ENCODE results near the gene RELN. TPM values are rescaled to one million over a fixed set of nuclear protein-coding genes. Genes with fewer than 3 reads are reported as not detected.

RELN gene
- total RNA-seq, 2 experiments from 2014 or later, result not detected

DNA sequence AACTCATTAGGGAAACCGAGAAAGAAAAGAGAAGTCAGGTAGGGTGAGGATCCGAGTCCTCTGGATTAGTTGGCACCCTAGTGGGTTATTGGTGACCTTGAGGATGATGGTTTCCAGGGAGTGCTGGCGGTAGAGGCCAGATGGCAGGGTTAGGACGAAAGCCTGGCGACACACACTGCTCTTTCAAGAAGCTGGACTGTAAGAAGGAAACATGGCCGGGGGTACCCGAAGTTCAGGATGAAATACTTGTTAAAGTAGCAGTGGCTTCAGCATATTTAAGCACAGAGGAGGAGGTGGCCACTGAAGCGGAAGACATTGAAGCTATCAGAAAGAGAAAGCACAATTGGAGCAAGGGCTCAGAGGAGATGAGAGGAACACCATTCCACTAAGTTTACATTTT, 224.6 kb downstream of the RELN start:
- ChIA-PET POLR2A (no interaction called here), CTCF (no interaction called here)
- H3K27ac Mint-ChIP-seq, result no peak overlapping the region
- no peak for DNase-seq
- no peaks in the 10 kb centered on the region for H3K9me3 Mint-ChIP-seq
- Histone ChIP-seq H3K27me3 (ENCODE audit: control insufficient read depth in 1 of 2, insufficient read depth in 2 of 2, low read length in 2 of 2) (no peaks in the 10 kb centered on the region), H3K4me1 (ENCODE audit: insufficient read depth, low read length) (no peaks in the 10 kb centered on the region), H3K27ac (ENCODE audit: low read depth in 1 of 2, low read length in 2 of 2) (no peak overlapping the region), H3K9me3 (ENCODE audit: control insufficient read depth in 1 of 2, insufficient read depth in 1 of 2, low read length in 2 of 2) (no peaks in the 10 kb centered on the region), H3K36me3 (ENCODE audit: insufficient read depth, low read length) (no peaks in the 10 kb centered on the region), H3K4me3 (ENCODE audit: low read length) (no peak overlapping the region)
- TF ChIP-seq, protein P1, sequence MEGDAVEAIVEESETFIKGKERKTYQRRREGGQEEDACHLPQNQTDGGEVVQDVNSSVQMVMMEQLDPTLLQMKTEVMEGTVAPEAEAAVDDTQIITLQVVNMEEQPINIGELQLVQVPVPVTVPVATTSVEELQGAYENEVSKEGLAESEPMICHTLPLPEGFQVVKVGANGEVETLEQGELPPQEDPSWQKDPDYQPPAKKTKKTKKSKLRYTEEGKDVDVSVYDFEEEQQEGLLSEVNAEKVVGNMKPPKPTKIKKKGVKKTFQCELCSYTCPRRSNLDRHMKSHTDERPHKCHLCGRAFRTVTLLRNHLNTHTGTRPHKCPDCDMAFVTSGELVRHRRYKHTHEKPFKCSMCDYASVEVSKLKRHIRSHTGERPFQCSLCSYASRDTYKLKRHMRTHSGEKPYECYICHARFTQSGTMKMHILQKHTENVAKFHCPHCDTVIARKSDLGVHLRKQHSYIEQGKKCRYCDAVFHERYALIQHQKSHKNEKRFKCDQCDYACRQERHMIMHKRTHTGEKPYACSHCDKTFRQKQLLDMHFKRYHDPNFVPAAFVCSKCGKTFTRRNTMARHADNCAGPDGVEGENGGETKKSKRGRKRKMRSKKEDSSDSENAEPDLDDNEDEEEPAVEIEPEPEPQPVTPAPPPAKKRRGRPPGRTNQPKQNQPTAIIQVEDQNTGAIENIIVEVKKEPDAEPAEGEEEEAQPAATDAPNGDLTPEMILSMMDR (IDR thresholded peaks at IDR 0.05), result no peak
- intact Hi-C loops (cut with DNase I, micrococcal nuclease), result no loop called here
- H3K27me3 Mint-ChIP-seq, result no peaks in the 10 kb centered on the region
- H3K36me3 Mint-ChIP-seq (ENCODE audit: low read depth), result no peaks in the 10 kb centered on the region
- no peak overlapping the region for H3K4me3 Mint-ChIP-seq
- ATAC-seq (ENCODE audit: poor library complexity), result no peak
- no peaks in the 10 kb centered on the region for H3K4me1 Mint-ChIP-seq (ENCODE audit: low read depth)

DNA sequence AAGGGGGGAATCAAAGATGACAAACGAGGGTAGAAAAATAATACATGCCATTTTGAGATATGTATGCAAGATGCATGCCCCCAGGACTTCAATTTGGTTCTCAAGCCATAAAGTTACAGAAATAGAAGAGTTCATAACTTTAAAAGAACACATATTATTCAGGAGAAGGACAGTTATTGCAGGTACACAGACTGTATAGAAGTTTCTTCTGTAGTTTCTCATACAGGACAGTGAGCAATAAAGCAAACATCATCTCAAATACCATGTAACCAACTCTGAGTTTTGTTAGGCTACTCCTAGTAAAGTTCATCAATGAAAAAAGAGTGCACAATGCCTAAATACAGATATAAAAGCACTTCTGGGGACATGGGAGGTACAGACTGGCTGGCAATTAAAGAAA, 226.6 kb downstream of the RELN start:
- no peaks in the 10 kb centered on the region for H3K4me1 Mint-ChIP-seq (ENCODE audit: low read depth)
- Histone ChIP-seq H3K36me3 (ENCODE audit: insufficient read depth, low read length) (no peaks in the 10 kb centered on the region), H3K27me3 (ENCODE audit: control insufficient read depth in 1 of 2, insufficient read depth in 2 of 2, low read length in 2 of 2) (no peaks in the 10 kb centered on the region), H3K4me3 (ENCODE audit: low read length) (no peak overlapping the region), H3K9me3 (ENCODE audit: control insufficient read depth in 1 of 2, insufficient read depth in 1 of 2, low read length in 2 of 2) (no peaks in the 10 kb centered on the region), H3K4me1 (ENCODE audit: insufficient read depth, low read length) (no peaks in the 10 kb centered on the region), H3K27ac (ENCODE audit: low read depth in 1 of 2, low read length in 2 of 2) (no peak overlapping the region)
- H3K4me3 Mint-ChIP-seq, result no peak overlapping the region
- TF ChIP-seq, protein P1 (IDR thresholded peaks at IDR 0.05), result no peak
- no peak for ATAC-seq (ENCODE audit: poor library complexity)
- intact Hi-C loops (cut with DNase I, micrococcal nuclease), result no loop called here
- DNase-seq, result no peak
- no peaks in the 10 kb centered on the region for H3K36me3 Mint-ChIP-seq (ENCODE audit: low read depth)
- no peaks in the 10 kb centered on the region for H3K27me3 Mint-ChIP-seq
- ChIA-PET CTCF (no interaction called here), POLR2A (no interaction called here)
- no peaks in the 10 kb centered on the region for H3K9me3 Mint-ChIP-seq
- H3K27ac Mint-ChIP-seq, result no peak overlapping the region

DNA sequence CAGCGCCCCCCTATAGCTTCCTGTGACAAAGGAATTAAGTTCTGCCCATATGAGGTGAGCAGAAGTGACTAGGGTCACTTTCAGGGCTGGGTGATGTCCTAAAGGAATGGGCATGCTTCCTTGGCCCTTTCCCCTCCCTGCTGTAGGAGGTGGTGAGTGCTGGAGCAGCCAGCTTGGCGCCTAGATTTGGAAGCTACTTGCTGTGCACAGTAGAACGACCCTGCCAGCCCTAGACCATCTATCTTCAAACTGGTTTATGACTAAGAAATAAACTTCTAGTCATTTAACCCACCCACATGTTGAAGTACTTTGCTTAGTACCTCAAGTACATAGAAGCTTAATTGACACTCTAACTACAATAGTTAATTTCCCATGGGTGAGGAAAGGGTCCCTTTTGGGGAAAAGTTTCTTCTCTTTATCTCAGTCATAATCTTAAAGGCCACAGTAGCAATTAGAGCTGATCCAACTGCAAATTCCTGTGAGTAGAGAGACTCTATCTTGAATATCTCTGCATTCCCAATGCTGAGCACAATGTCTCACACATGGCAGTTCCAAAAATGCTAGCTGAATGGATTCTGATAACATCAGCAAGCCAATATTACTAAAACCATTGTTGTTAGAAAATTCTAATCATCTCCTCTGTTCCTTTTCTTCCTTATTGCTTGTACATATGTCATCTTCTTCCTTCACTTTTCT, 227.2 kb downstream of the RELN start:
- Histone ChIP-seq H3K36me3 (ENCODE audit: insufficient read depth, low read length) (no peaks in the 10 kb centered on the region), H3K4me3 (ENCODE audit: low read length) (no peak overlapping the region), H3K27ac (ENCODE audit: low read depth in 1 of 2, low read length in 2 of 2) (no peak overlapping the region), H3K9me3 (ENCODE audit: control insufficient read depth in 1 of 2, insufficient read depth in 1 of 2, low read length in 2 of 2) (no peaks in the 10 kb centered on the region), H3K4me1 (ENCODE audit: insufficient read depth, low read length) (no peaks in the 10 kb centered on the region), H3K27me3 (ENCODE audit: control insufficient read depth in 1 of 2, insufficient read depth in 2 of 2, low read length in 2 of 2) (no peaks in the 10 kb centered on the region)
- no peak overlapping the region for H3K27ac Mint-ChIP-seq
- ChIA-PET CTCF (no interaction called here), POLR2A (no interaction called here)
- H3K9me3 Mint-ChIP-seq, result no peaks in the 10 kb centered on the region
- H3K27me3 Mint-ChIP-seq, result no peaks in the 10 kb centered on the region
- intact Hi-C loops (cut with DNase I, micrococcal nuclease), result no loop called here
- H3K4me1 Mint-ChIP-seq (ENCODE audit: low read depth), result no peaks in the 10 kb centered on the region
- TF ChIP-seq, protein P1 (IDR thresholded peaks at IDR 0.05), result no peak
- ATAC-seq (ENCODE audit: poor library complexity) (no peak), DNase-seq (no peak)
- H3K36me3 Mint-ChIP-seq (ENCODE audit: low read depth), result no peaks in the 10 kb centered on the region
- H3K4me3 Mint-ChIP-seq, result no peak overlapping the region

All from CD4-positive, alpha-beta T cell (primary cell).